K562 (cell line): ENCODE results near the gene VGLL4. TPM values are rescaled to one million over a fixed set of nuclear protein-coding genes. Genes with fewer than 3 reads are reported as not detected.

Source experiments
- ATAC-seq: fragments of 200-7000 bp; cut with Tn5 transposase; 3 replicates; pipeline ENCODE4 v1.9.1; 2020; ENCODE audit warnings: moderate library complexity
- BruUV-seq: library from RNA; stranded (reverse); fragments of 400-500 nt; replicated peaks from 2 replicates; lab custom pipeline; 2021; lab: Mats Ljungman, UMichigan
- CTCF ChIA-PET: fragments of 300-600 bp; formaldehyde crosslinking; extraction: SDS; loops from one replicate; lab custom pipeline; 2021; ENCODE audit warnings: low intra/inter-chr PET ratio; lab: Yijun Ruan, JAX
- POLR2A ChIA-PET: fragments of 300-600, 350-650 bp; sonication (Branson Sonifier 250); formaldehyde crosslinking; extraction: SDS; loops from one replicate; lab custom pipeline; 2021; ENCODE audit warnings: antibody characterized with exemption, inconsistent platforms; lab: Yijun Ruan, JAX
- DNase-seq, 4 experiments: peaks; one replicate each; pipeline versions ENCODE4 v3.0.0 to v3.0.0-alpha.2; 2011 to 2018; ENCODE audit warnings: low spot score in 3 of 4, mixed read lengths in 3 of 4; ENCODE audit errors: extremely low read depth in 1 of 4
- FAIRE-seq: peaks from 2 replicates; lab custom pipeline; 2011; peaks lifted over from hg19 to GRCh38; lab: Jason Lieb, UNC
- H2AFZ ChIP-seq: 2 replicates; pipeline ENCODE4 v1.6.0; 2011; ENCODE audit warnings: low read depth, low read length, control low read depth, inconsistent platforms
- H3K27ac ChIP-seq: fragments of 200-600 bp; 3 replicates; pipeline ENCODE4 v1.8.0; 2011; ENCODE audit warnings: low read depth, mild to moderate bottlenecking, control low read depth, inconsistent platforms, low read length, moderate library complexity, mixed read lengths; ENCODE audit errors: extremely low read depth
- H3K27me3 ChIP-seq, 2 experiments: fragments of 300-600 bp in 1 of 2; 2 replicates in 1 of 2; 3 replicates in 1 of 2; pipeline versions ENCODE4 v1.6.0 to v1.8.0; 2011; ENCODE audit warnings: inconsistent platforms in 2 of 2, low read length in 2 of 2, mild to moderate bottlenecking in 1 of 2, mixed read lengths in 1 of 2, moderate library complexity in 1 of 2; ENCODE audit not compliant: control insufficient read depth in 2 of 2, insufficient read depth in 2 of 2
- H3K36me3 ChIP-seq: fragments of 300-600 bp; 3 replicates; pipeline ENCODE4 v1.8.0; 2011; ENCODE audit warnings: mild to moderate bottlenecking, low read length, inconsistent platforms; ENCODE audit not compliant: control insufficient read depth, insufficient read depth
- H3K4me1 ChIP-seq, 2 experiments: fragments of 200-600 bp in 1 of 2; replicated peaks in 1 of 2; 2 replicates in 1 of 2; 3 replicates in 1 of 2; pipeline versions ENCODE4 v1.5.1 to v1.8.0; 2011; ENCODE audit warnings: inconsistent platforms in 2 of 2, low read length in 2 of 2, mild to moderate bottlenecking in 1 of 2, mixed read lengths in 1 of 2, moderate library complexity in 1 of 2; ENCODE audit not compliant: control insufficient read depth in 2 of 2, insufficient read depth in 2 of 2
- H3K4me2 ChIP-seq: 2 replicates; pipeline ENCODE4 v1.6.1; 2011; ENCODE audit warnings: low read length, control low read depth, inconsistent platforms, mixed read lengths; ENCODE audit not compliant: insufficient read depth
- H3K4me3 ChIP-seq: fragments of 200-600 bp; sonication (generic), shearing (Covaris generic); 2 replicates; pipeline ENCODE4 v1.5.1; 2016; ENCODE audit warnings: control low read depth, inconsistent platforms
- H3K79me2 ChIP-seq: fragments of 200-600 bp; 3 replicates; pipeline ENCODE4 v1.8.0; 2011; ENCODE audit warnings: low read length, inconsistent platforms; ENCODE audit not compliant: control insufficient read depth, insufficient read depth
- H3K9ac ChIP-seq, 2 experiments: 2 replicates each; pipeline versions ENCODE4 v1.6.0 to v1.6.1; 2011; ENCODE audit warnings: low read depth in 2 of 2, low read length in 2 of 2, control low read depth in 1 of 2, inconsistent platforms in 1 of 2, mild to moderate bottlenecking in 1 of 2, mixed read lengths in 1 of 2; ENCODE audit not compliant: insufficient read depth in 1 of 2
- H3K9me1 ChIP-seq: one replicate; pipeline ENCODE4 v1.6.0; 2011; ENCODE audit warnings: inconsistent platforms, mild to moderate bottlenecking, low read length, moderate library complexity; ENCODE audit not compliant: control insufficient read depth, insufficient read depth
- H3K9me3 ChIP-seq: replicated peaks from 2 replicates; pipeline ENCODE4 v1.5.1; 2011; ENCODE audit warnings: low read depth, low read length, inconsistent platforms; ENCODE audit not compliant: control insufficient read depth, insufficient read depth
- H4K20me1 ChIP-seq: replicated peaks from 2 replicates; pipeline ENCODE4 v1.6.1; 2011; ENCODE audit warnings: low read length, inconsistent platforms, mixed read lengths; ENCODE audit not compliant: control insufficient read depth, insufficient read depth
- CHAMP1 ChIP-seq: fragments of 450-650 bp; IDR thresholded peaks from 2 replicates; pipeline ENCODE4 v1.6.1; 2016; ENCODE audit warnings: mild to moderate bottlenecking
- CHD1 ChIP-seq: fragments of 200-600 bp; sonication (generic); IDR thresholded peaks from one replicate; pipeline ENCODE4 v1.6.1; 2012; ENCODE audit warnings: mild to moderate bottlenecking, moderate library complexity, low read length, inconsistent platforms
- ELF4 ChIP-seq: fragments of 450-650 bp; formaldehyde crosslinking; IDR thresholded peaks from 2 replicates; pipeline ENCODE4 v1.4.0; 2022; ENCODE audit warnings: missing genetic modification characterization
- ETS2 ChIP-seq: IDR thresholded peaks from 2 replicates; pipeline ENCODE4 v1.6.1; 2016; ENCODE audit warnings: borderline replicate concordance, missing genetic modification characterization, mild to moderate bottlenecking, moderate library complexity, missing compliant biosample characterization; ENCODE audit not compliant: poor library complexity, severe bottlenecking
- FUS ChIP-seq: fragments of 200-400 bp; formaldehyde crosslinking; optimal IDR thresholded peaks from 2 replicates; pipeline ENCODE3; 2017; ENCODE audit warnings: low read depth, low read length
- MBD2 ChIP-seq: sonication (generic); IDR thresholded peaks from 2 replicates; pipeline ENCODE4 v1.6.1; 2016; ENCODE audit warnings: low read depth, borderline replicate concordance
- OTX1 ChIP-seq: fragments of 450-650 bp; formaldehyde crosslinking; IDR thresholded peaks from 2 replicates; pipeline ENCODE4 v1.4.0; 2022; ENCODE audit warnings: mild to moderate bottlenecking
- PRMT5 ChIP-seq: sonication (generic); formaldehyde crosslinking; IDR thresholded peaks from 2 replicates; pipeline ENCODE4 v1.5.0; 2020; ENCODE audit warnings: missing genetic modification reagents
- RBFOX2 ChIP-seq: fragments of 200-400 bp; formaldehyde crosslinking; IDR thresholded peaks from 2 replicates; pipeline ENCODE4 v1.6.1; 2017; ENCODE audit warnings: low read depth, mild to moderate bottlenecking, low read length, moderate library complexity
- SAFB ChIP-seq: fragments of 200-400 bp; formaldehyde crosslinking; IDR thresholded peaks from 2 replicates; pipeline ENCODE4 v1.6.1; 2017; ENCODE audit warnings: low read depth, low read length, borderline replicate concordance
- SMARCC2 ChIP-seq: fragments of 450-650 bp; IDR thresholded peaks from 2 replicates; pipeline ENCODE4 v1.6.1; 2017; ENCODE audit warnings: antibody characterized with exemption, moderate library complexity, mild to moderate bottlenecking, low read depth
- ZNF561 ChIP-seq: fragments of 450-650 bp; formaldehyde crosslinking; conservative IDR thresholded peaks from 2 replicates; pipeline ENCODE4 v1.4.0; 2020; ENCODE audit warnings: mild to moderate bottlenecking, moderate library complexity
- WGBS: fragments of 100-300 bp; shearing (Covaris generic); methylation state at CpG from one replicate; pipeline ENCODE4 v1.1.6; 2016; ENCODE audit warnings: low coverage, mixed read lengths; ENCODE audit not compliant: insufficient coverage; ENCODE audit errors: missing lambda C conversion rate; 5-methylcytosine and 5-hydroxymethylcytosine counted together
- in situ Hi-C: fragments of 300-500 bp; cut with MboI; formaldehyde crosslinking; loops from 4 replicates; pipeline ENCODE4 v1.15.0; 2018; ENCODE audit warnings: inconsistent platforms, mixed read lengths
- intact Hi-C: fragments of 100-400 bp; cut with micrococcal nuclease; formaldehyde crosslinking; loops from 2 replicates; pipeline ENCODE4 v1.14.2; 2022
- polyA plus RNA-seq, 8 experiments: library from polyadenylated mRNA; depleted of rRNA in 4 of 8; stranded (reverse) in 5 of 8; unstranded in 3 of 8; fragments of >200 nt; fragmentation: Nextera tagmentation in 2 of 8; fragmentation: Illumina TruSeq in 1 of 8; extraction: Ambion mirVana in 2 of 8; extraction: Trizol in 1 of 8; gene quantifications; 2 replicates each; pipeline versions ENCODE4 v1.2.1 to v1.2.3, GENCODE V29; 2011 to 2014; ENCODE audit warnings: inconsistent platforms in 1 of 8, missing spikeins in 1 of 8
- total RNA-seq, 7 experiments: library from RNA; depleted of rRNA in 6 of 7; stranded (reverse); fragments of >200 nt in 6 of 7; fragmentation: Illumina TruSeq in 2 of 7; extraction: Trizol in 2 of 7; gene quantifications; 2 replicates each; pipeline versions ENCODE4 v1.2.1 to v1.2.3, GENCODE V29; 2011 to 2021; ENCODE audit warnings: low replicate concordance in 1 of 7

Gene VGLL4
- total and polyA plus RNA-seq, 9 of the 15 experiments (the other 6 are each of a cell fraction or from before 2014, with no cell fraction given) = 0.27 to 10.9 (median 8.6) TPM

GRCh38 chr3:11567516-11568467 lies 75.9 kb downstream of the VGLL4 start:
- FAIRE-seq = peak; percentile 51
- ChIA-PET CTCF (no interaction called here), POLR2A (interaction anchor here (0.6 to 1.3 kb wide), 3 partner anchors 9 to 20 kb away, joined by 3 to 5 read pairs (median 5); no protein-coding TSS in a partner anchor)
- intact Hi-C loops (no loop called here), in situ Hi-C loops (no loop called here)
- no peak for ATAC-seq
- TF ChIP-seq ZNF561 (CRISPR knock-in tag) (no peak), CHD1 (no peak), FUS (no peak), PRMT5 (CRISPR knock-in tag) (no peak), ELF4 (CRISPR knock-in tag) (no peak), OTX1 (no peak), SMARCC2 (no peak), ETS2 (tag) (no peak), MBD2 (no peak), SAFB (no peak), RBFOX2 (no peak), CHAMP1 (no peak)
- H3K4me3 ChIP-seq = no peak overlapping the region
- H3K79me2 ChIP-seq = no peaks in the 10 kb centered on the region
- no peaks in the 10 kb centered on the region; the same call in 2 of the 3 replicates for H3K36me3 ChIP-seq
- H3K27ac ChIP-seq = no peak overlapping the region
- no peaks in the 10 kb centered on the region for H3K9me3 ChIP-seq
- 54% methylated on average over 27 of the region's 27 CpGs for WGBS
- peaks cover 0 to 4% of the 10 kb centered on the region in 2 experiments; a peak in 1 of 5 replicates for H3K4me1 ChIP-seq
- H2AFZ ChIP-seq = no peak overlapping the region
- H3K27me3 ChIP-seq = peaks cover 0 to 19% of the 10 kb centered on the region in 2 experiments; a peak in 2 of 5 replicates
- no peak for DNase-seq
- BruUV-seq = no TSS peak
- H3K9me1 ChIP-seq = no peaks in the 10 kb centered on the region
- no peak overlapping the region for H3K4me2 ChIP-seq
- peaks cover 14% of the 10 kb centered on the region for H4K20me1 ChIP-seq
- H3K9ac ChIP-seq = no peak overlapping the region
